ENCODE results near the gene KRT83.

GRCh38 chr12:52333321-52333720 lies 12.1 kb upstream of the KRT83 start:
- TF ChIP-seq CTCF (IDR thresholded peaks at IDR 0.05) (no peak), POLR2A (IDR thresholded peaks at IDR 0.05) (no peak)
